Heart left ventricle (tissue), 13 donors: Measurements from ENCODE around the gene SLC22A6.

Source experiments
- CTCF ChIP-seq, 12 donors: fragments of 200-600 bp; sonication (generic) in 4 of 12; IDR thresholded peaks; one replicate each; pipeline versions ENCODE4 v1.5.0 to v1.8.0; 2018 to 2022; ENCODE audit warnings: antibody characterized with exemption in 12 of 12, mild to moderate bottlenecking in 5 of 12
- POLR2A ChIP-seq, 2 donors: fragments of 450-650 bp; IDR thresholded peaks; one replicate each; pipeline ENCODE4 v1.6.1; 2017; ENCODE audit warnings: antibody characterized with exemption in 2 of 2, mild to moderate bottlenecking in 2 of 2, moderate library complexity in 2 of 2
- donor health status: ischemic (EF 13 %, LVEDD 7.1; RV severe dilation, severe dysfunction).
- donor health status: DM: no; HTN: yes; CAD: no.
- donor health status: DM: no; HTN: no; CAD: no.
- donor health status: ischemic (EF 25% LVEDD 6.9; RV normal size, moderate dysfunction).
- donor health status: ischemic (EF 25% LVEDD 5.7; RV mildly dilated, moderate dysfunction).
- donor health status: ischemic (EF 35%, LVEDD 5.7; RV mildly dilated, moderate dysfunction).
- donor health status: nonischemic (EF 11% LVEDD 7.7; RV severe dilation, severe dysfunction).
- donor health status: DM: yes; HTN: yes; CAD: no.
- donor health status: PGD.
- donor health status: ischemic (EF 29% LVEDD 5.4; RV normal size, mild dysfunction).
- donor health status: nonischemic (EF 23%, LVEDD 6.1; RV moderate dilation, normal function).

- TF ChIP-seq CTCF (IDR thresholded peaks at IDR 0.05): no peak
- TF ChIP-seq POLR2A (IDR thresholded peaks at IDR 0.05): no peak
These were observed 10.0 kb upstream of the SLC22A6 start for GRCh38 chr11:62994775-62995174.
